ENCODE measurements around the gene CLEC4M.
A peak's percentile ranks its signal among the peaks of the same experiment; 100 is the strongest.
"Not testable (repeated sequence)": the region's sequence is repeated elsewhere in the genome, so short reads cannot be mapped to it uniquely, and the experiment has no call there.

Gene CLEC4M

DNA sequence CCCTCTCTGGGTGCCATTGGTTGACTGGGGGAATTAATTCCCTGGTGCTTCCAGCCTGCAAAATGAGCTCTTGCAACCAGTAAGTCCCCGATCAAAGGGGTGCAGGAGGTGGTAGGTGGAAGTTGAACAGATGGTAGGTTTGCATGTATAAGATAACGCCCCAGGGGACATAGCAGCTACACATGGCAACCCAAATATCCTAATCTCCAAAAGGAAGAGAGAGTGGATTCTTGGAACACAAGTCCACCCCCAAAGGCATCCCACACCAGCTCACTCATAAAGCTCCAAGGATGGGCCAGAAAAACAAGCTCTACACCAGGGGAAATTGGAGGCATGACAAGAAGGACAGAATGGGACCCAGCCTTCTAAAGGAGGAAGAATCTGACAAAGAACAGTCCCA lies 20.5 kb upstream of the CLEC4M start:
- DNase-seq: no peak

GRCh38 chr19:7742991-7743390 lies 20.1 kb upstream of the CLEC4M start:
- no peak for DNase-seq

DNA sequence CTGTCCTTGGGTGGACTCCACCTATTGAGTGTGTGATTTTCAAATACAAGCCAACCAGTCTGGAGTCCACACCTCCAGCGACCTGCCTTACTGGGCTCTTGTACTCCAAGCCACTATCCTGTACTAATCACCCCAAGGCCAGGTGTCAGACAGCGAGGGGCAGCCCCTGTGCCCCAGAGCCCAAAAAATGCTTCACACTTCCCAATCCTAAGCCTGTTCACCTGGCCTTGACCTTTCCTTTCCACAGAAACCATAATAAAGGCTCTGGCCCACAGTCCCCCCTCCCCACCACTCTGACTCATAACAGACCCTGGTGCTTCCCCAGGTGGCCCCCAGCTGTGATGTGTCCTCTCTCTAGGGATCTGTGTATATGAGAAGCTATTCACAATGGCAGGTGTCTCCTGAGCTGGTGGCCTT lies 19.6 kb upstream of the CLEC4M start:
- DNase-seq: no peak

GRCh38 chr19:7744199-7744786 lies 18.8 kb upstream of the CLEC4M start:
- DNase-seq: no peak

DNA sequence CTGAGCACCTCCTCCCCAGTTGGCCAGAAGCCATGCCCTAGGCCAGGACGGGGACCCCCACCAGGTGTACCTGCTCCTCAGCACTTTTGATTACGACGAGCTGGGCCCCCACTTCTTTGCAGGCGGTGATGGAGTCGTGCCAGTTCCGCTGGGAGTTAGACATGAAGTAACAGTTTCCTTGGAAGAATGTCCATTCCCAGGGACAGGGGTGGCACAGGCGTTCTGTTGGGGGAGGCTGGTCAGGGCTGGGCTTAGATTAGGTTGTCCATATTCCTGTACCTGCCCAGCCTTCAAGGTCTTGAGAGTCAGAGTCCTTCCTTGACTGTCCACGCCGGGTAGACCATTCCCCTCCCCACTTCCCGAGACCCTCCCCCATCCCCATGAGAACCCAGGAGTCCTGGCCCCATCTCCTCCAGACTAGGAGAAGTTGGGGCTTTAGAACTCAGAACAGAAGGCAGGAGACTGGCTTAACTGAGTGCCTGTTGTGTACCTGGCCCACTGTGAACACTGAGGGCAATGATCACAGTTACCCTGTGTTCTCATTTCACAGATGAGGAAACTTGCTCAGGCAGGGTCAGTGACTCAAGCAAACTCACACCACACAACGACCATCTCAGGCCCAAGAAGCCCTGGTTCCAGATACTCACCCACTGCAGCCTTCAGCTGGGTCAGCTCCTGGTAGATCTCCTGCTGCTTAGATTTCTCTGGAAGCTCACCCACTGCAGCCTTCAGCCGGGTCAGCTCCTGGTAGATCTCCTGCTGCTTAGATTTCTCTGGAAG lies 18.0 kb upstream of the CLEC4M start:
- DNase-seq: no peak

GRCh38 chr19:7746306-7746705 lies 16.7 kb upstream of the CLEC4M start:
- DNase-seq: not testable (repeated sequence)

- DNase-seq: no peak
These were observed 15.8 kb upstream of the CLEC4M start, which contains the start of gene CD209 for GRCh38 chr19:7746903-7747884. Gene CD209, minus strand, starts transcription at chr19:7747534. Its CDS starts 23 bp downstream, at chr19:7747511.

DNA sequence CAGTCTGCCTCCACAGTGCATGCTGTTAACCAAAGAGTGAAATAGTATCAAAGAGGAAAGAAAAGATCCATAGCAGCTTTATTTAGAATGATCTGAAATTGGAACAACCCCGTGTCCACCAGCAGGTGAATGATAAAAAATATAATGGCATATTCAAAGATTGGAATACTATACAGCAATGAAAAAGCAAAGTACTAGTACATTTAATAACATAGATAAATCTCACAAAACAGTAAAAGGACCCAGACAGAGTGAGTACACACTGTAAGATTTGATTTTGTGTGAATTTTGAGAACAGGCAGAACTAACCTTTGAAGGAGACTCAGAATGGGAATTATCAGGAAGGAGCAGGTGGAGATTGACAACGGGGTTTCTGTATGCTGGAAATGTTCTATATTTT lies 14.9 kb upstream of the CLEC4M start:
- no peak for DNase-seq

GRCh38 chr19:7748756-7749155 lies 14.3 kb upstream of the CLEC4M start:
- DNase-seq: no peak

- peak; percentile 76 for DNase-seq
These were observed 11.8 kb upstream of the CLEC4M start for GRCh38 chr19:7751157-7751783.

- no peak for DNase-seq
These were observed 6.8 kb upstream of the CLEC4M start for GRCh38 chr19:7756258-7756657.

DNA sequence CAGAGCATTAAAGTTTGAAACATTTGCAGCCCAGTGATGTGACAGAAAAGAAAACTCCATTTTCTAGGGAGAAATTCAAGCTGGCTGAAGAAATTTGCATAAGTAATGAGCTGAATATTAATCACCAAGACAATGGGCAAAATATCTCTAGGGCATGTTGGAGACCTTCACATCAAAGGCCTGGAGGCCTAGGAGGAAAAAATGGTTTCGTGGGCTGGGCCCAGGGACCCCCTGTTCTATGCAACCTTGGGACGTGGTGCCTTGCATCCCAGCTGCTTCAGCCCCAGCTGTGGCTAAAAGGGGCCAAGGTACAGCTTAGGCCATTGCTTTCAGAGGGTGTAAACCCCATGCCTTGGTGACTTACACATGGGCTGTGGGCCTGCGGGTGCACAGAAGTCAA lies 5.7 kb upstream of the CLEC4M start:
- no peak for DNase-seq

- DNase-seq: no peak
These were observed 3.9 kb upstream of the CLEC4M start for GRCh38 chr19:7759156-7759555.

- no peak for DNase-seq
These were observed 653 bp downstream of the CLEC4M start for GRCh38 chr19:7763696-7764095.

DNA sequence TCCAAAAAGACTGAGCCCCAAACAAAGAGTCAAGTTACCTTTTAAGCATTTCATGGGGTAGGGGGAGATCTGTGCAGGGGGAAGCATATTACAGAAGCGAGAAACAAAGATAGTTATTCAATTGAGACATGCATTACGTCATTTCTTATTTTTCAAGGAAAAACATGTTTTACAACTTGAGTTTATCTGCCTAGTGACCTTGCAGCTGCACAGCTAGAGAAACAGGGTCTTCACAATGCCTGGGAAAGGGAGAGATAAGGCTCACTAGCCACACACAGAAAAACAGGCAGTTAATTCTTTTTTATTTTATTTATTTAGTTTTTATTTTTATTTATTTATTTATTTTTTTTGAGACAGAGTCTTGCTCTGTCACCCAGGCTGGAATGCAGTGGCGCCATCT lies 1.1 kb downstream of the CLEC4M start:
- not testable (repeated sequence) for DNase-seq

- DNase-seq: not testable (repeated sequence)
These were observed 2.0 kb downstream of the CLEC4M start for GRCh38 chr19:7765043-7765442.

GRCh38 chr19:7766535-7766934 lies 3.5 kb downstream of the CLEC4M start:
- DNase-seq: no peak

DNA sequence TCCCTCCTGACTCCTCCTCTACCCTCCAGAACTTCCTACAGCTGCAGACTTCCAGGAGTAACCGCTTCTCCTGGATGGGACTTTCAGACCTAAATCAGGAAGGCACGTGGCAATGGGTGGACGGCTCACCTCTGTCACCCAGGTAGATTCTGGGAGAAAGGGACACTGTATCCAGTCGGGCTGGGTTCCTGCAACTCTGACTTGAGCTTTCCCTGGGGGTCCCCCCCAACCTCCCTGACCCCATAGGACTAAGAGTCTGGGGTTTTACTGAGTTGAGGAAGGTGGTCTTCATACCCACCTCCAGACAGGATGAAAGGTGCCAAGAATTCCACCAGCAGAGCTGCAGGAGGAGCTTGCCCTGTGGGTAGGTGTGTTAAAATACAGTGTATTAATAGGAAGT lies 4.4 kb downstream of the CLEC4M start:
- DNase-seq: no peak

DNA sequence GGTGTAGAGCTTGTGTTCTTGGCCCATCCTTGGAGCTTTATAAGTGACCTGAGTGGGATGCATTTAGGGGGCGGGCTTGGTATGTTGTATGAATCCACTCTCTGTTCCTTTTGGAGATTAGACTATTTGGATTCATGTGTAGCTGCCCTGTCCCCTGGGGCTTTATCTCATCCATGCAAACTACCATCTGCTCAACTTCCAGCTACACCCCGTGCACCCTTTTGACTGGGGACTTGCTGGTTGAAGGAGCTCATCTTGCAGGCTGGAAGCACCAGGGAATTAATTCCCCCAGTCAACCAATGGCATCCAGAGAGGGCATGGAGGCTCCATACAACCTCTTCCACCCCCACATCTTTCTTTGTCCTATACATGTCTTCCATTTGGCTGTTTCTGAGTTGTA lies 6.1 kb downstream of the CLEC4M start:
- DNase-seq: no peak

GRCh38 chr19:7771072-7771471 lies 8.0 kb downstream of the CLEC4M start:
- no peak for DNase-seq

DNA sequence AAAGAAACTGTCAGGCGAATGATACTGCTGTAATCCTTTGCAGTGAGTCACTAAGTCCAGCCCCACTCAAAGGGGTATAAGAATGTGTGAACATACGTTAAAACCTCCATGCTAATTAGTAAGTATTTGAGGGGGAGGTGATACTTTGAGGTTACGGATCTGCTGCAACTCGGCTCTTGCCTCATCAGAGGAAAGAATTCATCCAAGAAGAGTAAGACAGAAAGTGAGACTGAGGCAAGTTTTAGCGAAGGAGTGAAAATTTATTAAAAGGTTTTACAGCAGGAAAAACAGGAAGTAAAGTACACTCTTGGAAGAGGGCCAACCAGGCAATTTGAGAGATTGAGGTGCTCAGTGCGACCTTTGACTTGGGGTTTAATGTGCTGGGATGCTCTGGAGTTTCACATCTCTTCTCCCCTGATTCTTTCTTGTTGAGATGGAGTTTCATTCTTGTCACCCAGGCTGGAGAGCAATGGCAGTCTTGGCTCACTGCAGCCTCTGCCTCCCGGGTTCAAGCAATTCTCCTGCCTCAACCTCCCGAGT lies 9.8 kb downstream of the CLEC4M start:
- DNase-seq: no peak

GRCh38 chr19:7773841-7774240 lies 10.8 kb downstream of the CLEC4M start:
- DNase-seq: no peak

DNA sequence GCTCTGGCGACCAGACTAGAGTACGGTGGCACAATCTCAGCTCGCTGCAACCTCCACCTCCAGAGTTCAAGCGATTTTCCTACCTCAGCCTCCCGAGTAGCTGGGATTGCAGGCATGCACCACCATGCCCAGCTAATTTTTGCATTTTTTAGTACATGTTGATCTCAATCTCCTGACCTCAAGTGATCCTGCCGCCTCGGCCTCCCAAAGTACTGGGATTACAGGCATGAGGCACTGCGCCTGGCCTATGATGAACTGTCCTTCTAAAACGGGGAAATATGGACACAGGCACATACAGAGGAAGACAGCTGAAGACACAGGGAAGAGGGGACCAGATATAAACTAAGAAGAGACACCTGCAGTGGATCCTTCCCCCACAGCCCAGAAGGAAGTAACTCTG lies 12.7 kb downstream of the CLEC4M start:
- DNase-seq: no peak
